HG03432 (cell line): ENCODE data around the gene PCLO.

Source experiments
- ATAC-seq: cut with Tn5 transposase; IDR thresholded peaks from one replicate; pipeline ENCODE4 v1.9.1; 2021; ENCODE audit warnings: mild to moderate bottlenecking, moderate library complexity; ENCODE audit not compliant: unreplicated experiment

The PCLO gene

GRCh38 chr7:83162402-83163256 lies at the start of gene PCLO:
PCLO (minus strand) TSS chr7:83162884; CDS start chr7:83162592, 292 bp downstream.
- ATAC-seq, result peak; percentile 97

GRCh38 chr7:83211685-83212084 lies 49.0 kb upstream of the PCLO start:
- ATAC-seq, result no peak

- ATAC-seq, result no peak
Observed at GRCh38 chr7:83210479-83210878, 47.8 kb upstream of the PCLO start.

GRCh38 chr7:83204715-83205114 lies 42.0 kb upstream of the PCLO start:
- no peak for ATAC-seq

- no peak for ATAC-seq
Observed at GRCh38 chr7:83201355-83201754, 38.7 kb upstream of the PCLO start.

GRCh38 chr7:83190659-83191389 lies 28.1 kb upstream of the PCLO start:
- ATAC-seq, result no peak

GRCh38 chr7:83178796-83179195 lies 16.1 kb upstream of the PCLO start:
- ATAC-seq, result no peak

- no peak for ATAC-seq
Observed at GRCh38 chr7:83178066-83178465, 15.4 kb upstream of the PCLO start.

GRCh38 chr7:83173664-83174063 lies 11.0 kb upstream of the PCLO start:
- ATAC-seq, result no peak

- no peak for ATAC-seq
Observed at GRCh38 chr7:83166781-83167180, 4.1 kb upstream of the PCLO start.

GRCh38 chr7:83161899-83162401 lies 734 bp downstream of the PCLO start:
- no peak for ATAC-seq

GRCh38 chr7:83161186-83161585 lies 1.5 kb downstream of the PCLO start:
- no peak for ATAC-seq

GRCh38 chr7:83159731-83160130 lies 3.0 kb downstream of the PCLO start:
- ATAC-seq, result no peak

- no peak for ATAC-seq
Observed at GRCh38 chr7:83156006-83156405, 6.7 kb downstream of the PCLO start.

GRCh38 chr7:83155407-83155806 lies 7.3 kb downstream of the PCLO start:
- ATAC-seq, result no peak

GRCh38 chr7:83153419-83153818 lies 9.3 kb downstream of the PCLO start:
- ATAC-seq, result no peak

- no peak for ATAC-seq
Observed at GRCh38 chr7:83150310-83150709, 12.4 kb downstream of the PCLO start.

- no peak for ATAC-seq
Observed at GRCh38 chr7:83149466-83149865, 13.2 kb downstream of the PCLO start.

GRCh38 chr7:83148776-83149175 lies 13.9 kb downstream of the PCLO start:
- no peak for ATAC-seq

GRCh38 chr7:83143107-83143506 lies 19.6 kb downstream of the PCLO start:
- ATAC-seq, result no peak

GRCh38 chr7:83142365-83142764 lies 20.3 kb downstream of the PCLO start:
- ATAC-seq, result no peak

GRCh38 chr7:83141927-83142326 lies 20.8 kb downstream of the PCLO start:
- no peak for ATAC-seq
